ENCODE results near the gene TTC39B.

GRCh38 chr9:15222313-15222712, 84.7 kb downstream of the TTC39B start:
- TF ChIP-seq KDM5A (IDR thresholded peaks at IDR 0.05; ENCODE audit: low read length) (no peak), KDM1A (IDR thresholded peaks at IDR 0.05; ENCODE audit: borderline replicate concordance, low read length) (no peak)

Measured in H1 (cell line).